GM12878 (cell line): ENCODE measurements around the gene CACUL1. TPM values are rescaled to one million over a fixed set of nuclear protein-coding genes. Genes with fewer than 3 reads are reported as not detected.

Source experiments
- ATAC-seq: fragments of 200-7000 bp; cut with Tn5 transposase; 3 replicates; pipeline ENCODE4 v1.9.1; 2020; ENCODE audit warnings: mild to moderate bottlenecking, moderate library complexity
- BruUV-seq: library from RNA; stranded (reverse); fragments of 400-500 nt; replicated peaks from 2 replicates; lab custom pipeline; 2021; lab: Mats Ljungman, UMichigan
- CTCF ChIA-PET: fragments of 300-600 bp; sonication (Branson Sonifier 250); formaldehyde crosslinking; extraction: SDS; loops from one replicate; lab custom pipeline; 2021; ENCODE audit warnings: inconsistent platforms; lab: Yijun Ruan, JAX
- POLR2A ChIA-PET: fragments of 350-600 bp; formaldehyde crosslinking; extraction: SDS; loops from one replicate; lab custom pipeline; 2021; ENCODE audit warnings: inconsistent platforms; lab: Charles Lee
- RAD21 ChIA-PET: fragments of 300-600 bp; sonication (Branson Sonifier 250); formaldehyde crosslinking; loops from one replicate; lab custom pipeline; 2023; ENCODE audit warnings: antibody characterized with exemption; ENCODE audit not compliant: unreplicated experiment; lab: Charles Lee
- SMC1A ChIA-PET: fragments of 300-600 bp; sonication (Branson Sonifier 250); formaldehyde crosslinking; loops from one replicate; lab custom pipeline; 2023; ENCODE audit not compliant: unreplicated experiment, uncharacterized antibody; lab: Charles Lee
- DNase-seq: peaks from one replicate; pipeline ENCODE4 v3.0.0-alpha.2; 2011; ENCODE audit warnings: low read depth, low spot score
- FAIRE-seq: peaks from 3 replicates; lab custom pipeline; 2011; peaks lifted over from hg19 to GRCh38; lab: Jason Lieb, UNC
- H2AFZ ChIP-seq: 2 replicates; pipeline ENCODE4 v1.6.0; 2011; ENCODE audit warnings: low read depth, low read length, control low read depth; ENCODE audit not compliant: control insufficient read depth
- H3K27ac ChIP-seq: 2 replicates; pipeline ENCODE4 v1.5.1; 2011; ENCODE audit warnings: control low read depth; ENCODE audit not compliant: control insufficient read depth, insufficient read depth
- H3K27me3 ChIP-seq, 2 experiments: replicated peaks in 1 of 2; 2 replicates each; pipeline versions ENCODE4 v1.6.0 to v1.6.1; 2011; ENCODE audit warnings: low read length in 1 of 2; ENCODE audit not compliant: control insufficient read depth in 2 of 2, insufficient read depth in 2 of 2
- H3K36me3 ChIP-seq, 2 experiments: 2 replicates each; pipeline ENCODE4 v1.5.1; 2011; ENCODE audit warnings: low read length in 1 of 2; ENCODE audit not compliant: control insufficient read depth in 2 of 2, insufficient read depth in 2 of 2
- H3K4me1 ChIP-seq: 2 replicates; pipeline ENCODE4 v1.6.1; 2011; ENCODE audit warnings: mild to moderate bottlenecking, low read length, moderate library complexity, mixed read lengths; ENCODE audit not compliant: control insufficient read depth, insufficient read depth
- H3K4me2 ChIP-seq: 2 replicates; pipeline ENCODE4 v1.6.0; 2011; ENCODE audit warnings: control low read depth; ENCODE audit not compliant: control insufficient read depth, insufficient read depth
- H3K4me3 ChIP-seq: fragments of 200-600 bp; sonication (generic); 2 replicates; pipeline ENCODE4 v1.5.1; 2016
- H3K79me2 ChIP-seq: 2 replicates; pipeline ENCODE4 v1.6.0; 2011; ENCODE audit warnings: low read length; ENCODE audit not compliant: control insufficient read depth, insufficient read depth
- H3K9ac ChIP-seq: 2 replicates; pipeline ENCODE4 v1.8.0; 2011; ENCODE audit warnings: low read length, control low read depth, mixed read lengths; ENCODE audit not compliant: control insufficient read depth, insufficient read depth
- H3K9me3 ChIP-seq: replicated peaks from 3 replicates; pipeline ENCODE4 v1.5.1; 2011; ENCODE audit warnings: mild to moderate bottlenecking, low read length; ENCODE audit not compliant: control insufficient read depth, insufficient read depth
- H4K20me1 ChIP-seq: 2 replicates; pipeline ENCODE4 v1.6.0; 2011; ENCODE audit not compliant: control insufficient read depth, insufficient read depth
- ASH2L ChIP-seq: fragments of 300-600, 200-600 bp; sonication (generic); IDR thresholded peaks from 2 replicates; pipeline ENCODE4 v1.6.1; 2017; ENCODE audit warnings: low read depth, mild to moderate bottlenecking, borderline replicate concordance
- BMI1 ChIP-seq: fragments of 450-650 bp; IDR thresholded peaks from 2 replicates; pipeline ENCODE4 v1.6.1; 2016; ENCODE audit warnings: mild to moderate bottlenecking, moderate library complexity, borderline replicate concordance
- CHD4 ChIP-seq: fragments of 200-600 bp; sonication (generic); IDR thresholded peaks from 2 replicates; pipeline ENCODE4 v1.6.1; 2016; ENCODE audit warnings: mild to moderate bottlenecking
- CREM ChIP-seq: IDR thresholded peaks from 2 replicates; pipeline ENCODE4 v1.6.1; 2014; ENCODE audit warnings: antibody characterized with exemption, low read depth
- EZH2 ChIP-seq: IDR thresholded peaks from 2 replicates; pipeline ENCODE4 v1.6.1; 2012; ENCODE audit warnings: low read depth, mild to moderate bottlenecking, control low read depth, inconsistent platforms, low read length, borderline replicate concordance; ENCODE audit not compliant: control insufficient read depth
- IKZF1 ChIP-seq: fragments of 450-650 bp; conservative IDR thresholded peaks from 2 replicates; pipeline ENCODE4 v1.6.1; 2017; ENCODE audit warnings: antibody characterized with exemption, mild to moderate bottlenecking
- KDM1A ChIP-seq: fragments of 200-600 bp; sonication (generic); IDR thresholded peaks from 2 replicates; pipeline ENCODE4 v1.6.1; 2016; ENCODE audit warnings: borderline replicate concordance
- MTA2 ChIP-seq: fragments of 450-650 bp; IDR thresholded peaks from 2 replicates; pipeline ENCODE4 v1.6.1; 2016; ENCODE audit warnings: low read depth, mild to moderate bottlenecking, moderate library complexity
- NFYA ChIP-seq: IDR thresholded peaks from 2 replicates; pipeline ENCODE4 v1.6.1; 2011; ENCODE audit warnings: low read depth, mild to moderate bottlenecking, low read length, improper control_type of control experiment, borderline replicate concordance
- NR2F1 ChIP-seq: fragments of 450-650 bp; conservative IDR thresholded peaks from 2 replicates; pipeline ENCODE4 v1.6.1; 2017; ENCODE audit warnings: mild to moderate bottlenecking
- PAX5 ChIP-seq: IDR thresholded peaks from 2 replicates; pipeline ENCODE4 v1.6.1; 2011; ENCODE audit warnings: low read depth, low read length, borderline replicate concordance
- POLR2AphosphoS5 ChIP-seq: IDR thresholded peaks from 2 replicates; pipeline ENCODE4 v1.6.1; 2011; ENCODE audit warnings: mild to moderate bottlenecking, low read length, inconsistent platforms
- RB1 ChIP-seq: fragments of 450-650 bp; formaldehyde crosslinking; IDR thresholded peaks from 2 replicates; pipeline ENCODE4 v1.6.1; 2017; ENCODE audit warnings: mild to moderate bottlenecking, borderline replicate concordance
- RUNX3 ChIP-seq: IDR thresholded peaks from 2 replicates; pipeline ENCODE4 v1.6.1; 2012; ENCODE audit warnings: low read length, inconsistent platforms
- SMAD5 ChIP-seq: IDR thresholded peaks from 2 replicates; pipeline ENCODE4 v1.6.1; 2016; ENCODE audit warnings: antibody characterized with exemption, low read depth
- SMC3 ChIP-seq: IDR thresholded peaks from 2 replicates; pipeline ENCODE4 v1.6.1; 2011; ENCODE audit warnings: low read length, improper control_type of control experiment, borderline replicate concordance
- TAF1 ChIP-seq: IDR thresholded peaks from 2 replicates; pipeline ENCODE4 v1.6.1; 2011; ENCODE audit warnings: mild to moderate bottlenecking, low read depth, low read length, borderline replicate concordance
- whole genome bisulfite sequencing: methylation state at CpG from one replicate; pipeline ENCODE4 v1.1.6; 2016; ENCODE audit warnings: low lambda C conversion rate; ENCODE audit not compliant: insufficient replicate concordance, insufficient coverage; ENCODE audit errors: missing lambda C conversion rate; 5-methylcytosine and 5-hydroxymethylcytosine counted together
- in situ Hi-C: fragments of 300-500 bp; cut with MboI; formaldehyde crosslinking; loops from 9 replicates; pipeline ENCODE4 v1.14.3; 2018; ENCODE audit warnings: mixed read lengths
- intact Hi-C: fragments of 100-400 bp; cut with micrococcal nuclease; formaldehyde crosslinking; loops from one replicate; pipeline ENCODE4 v1.14.2; 2022; ENCODE audit not compliant: unreplicated experiment
- polyA plus RNA-seq, 11 experiments: library from polyadenylated mRNA; depleted of rRNA in 4 of 11; unstranded in 6 of 11; stranded (reverse) in 5 of 11; fragments of >200 nt; fragmentation: Nextera tagmentation in 4 of 11; fragmentation: Illumina TruSeq in 1 of 11; extraction: Ambion mirVana in 4 of 11; extraction: Trizol in 1 of 11; gene quantifications; 1 replicate in 1 of 11; 2 replicates in 10 of 11; pipeline versions ENCODE4 v1.2.1 to v1.2.3, GENCODE V29; 2011 to 2016; ENCODE audit warnings: inconsistent platforms in 2 of 11, missing spikeins in 2 of 11, low read depth in 1 of 11
- total RNA-seq, 4 experiments: library from RNA; depleted of rRNA in 3 of 4; stranded (reverse); fragments of >200 nt in 3 of 4; fragmentation: Illumina TruSeq in 1 of 4; extraction: Trizol in 1 of 4; gene quantifications; 2 replicates each; pipeline versions ENCODE4 v1.2.1 to v1.2.3, GENCODE V29; 2013 to 2021
- TF ChIP-seq, protein P1 (sequence below): fragments of 450-650 bp; IDR thresholded peaks from 2 replicates; pipeline ENCODE4 v1.6.1; 2017; ENCODE audit warnings: mild to moderate bottlenecking, moderate library complexity
- TF ChIP-seq, protein P2 (sequence below): fragments of 450-650 bp; IDR thresholded peaks from 2 replicates; pipeline ENCODE4 v1.6.1; 2018; ENCODE audit warnings: borderline replicate concordance, mild to moderate bottlenecking; ENCODE audit not compliant: partially characterized antibody

Gene CACUL1
- total and polyA plus RNA-seq, 10 of the 15 experiments (the other 5 are each of a cell fraction or from before 2014, with no cell fraction given), result 7.4 to 23.2 (median 13.0) TPM

DNA sequence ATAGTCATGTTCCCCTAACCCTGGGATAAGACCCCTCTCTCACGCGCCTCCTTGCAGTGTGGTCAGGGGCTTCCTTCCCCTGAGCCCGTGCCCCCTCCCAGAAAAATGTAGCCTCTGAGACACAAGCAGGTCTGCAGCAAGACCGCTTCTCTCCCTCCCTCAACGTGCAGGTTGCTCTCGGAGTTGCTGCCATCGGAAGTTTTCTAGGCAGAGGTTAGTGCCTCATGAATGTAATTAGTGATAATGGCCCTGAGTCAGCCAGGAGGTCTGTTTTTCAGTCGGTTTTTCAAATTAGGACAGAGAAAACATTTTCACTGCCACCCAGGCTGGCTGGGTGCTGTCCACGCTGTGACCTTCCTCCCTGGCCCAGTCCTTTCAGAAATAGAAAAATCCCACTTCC, 116.1 kb downstream of the CACUL1 start:
- POLR2A ChIA-PET, result no interaction called here
- TF ChIP-seq SMAD5, result no peak
- TF ChIP-seq TAF1, result no peak
- TF ChIP-seq BMI1, result no peak
- no peak for TF ChIP-seq ASH2L
- TF ChIP-seq NR2F1, result no peak
- TF ChIP-seq PAX5, result no peak
- TF ChIP-seq, protein P1, sequence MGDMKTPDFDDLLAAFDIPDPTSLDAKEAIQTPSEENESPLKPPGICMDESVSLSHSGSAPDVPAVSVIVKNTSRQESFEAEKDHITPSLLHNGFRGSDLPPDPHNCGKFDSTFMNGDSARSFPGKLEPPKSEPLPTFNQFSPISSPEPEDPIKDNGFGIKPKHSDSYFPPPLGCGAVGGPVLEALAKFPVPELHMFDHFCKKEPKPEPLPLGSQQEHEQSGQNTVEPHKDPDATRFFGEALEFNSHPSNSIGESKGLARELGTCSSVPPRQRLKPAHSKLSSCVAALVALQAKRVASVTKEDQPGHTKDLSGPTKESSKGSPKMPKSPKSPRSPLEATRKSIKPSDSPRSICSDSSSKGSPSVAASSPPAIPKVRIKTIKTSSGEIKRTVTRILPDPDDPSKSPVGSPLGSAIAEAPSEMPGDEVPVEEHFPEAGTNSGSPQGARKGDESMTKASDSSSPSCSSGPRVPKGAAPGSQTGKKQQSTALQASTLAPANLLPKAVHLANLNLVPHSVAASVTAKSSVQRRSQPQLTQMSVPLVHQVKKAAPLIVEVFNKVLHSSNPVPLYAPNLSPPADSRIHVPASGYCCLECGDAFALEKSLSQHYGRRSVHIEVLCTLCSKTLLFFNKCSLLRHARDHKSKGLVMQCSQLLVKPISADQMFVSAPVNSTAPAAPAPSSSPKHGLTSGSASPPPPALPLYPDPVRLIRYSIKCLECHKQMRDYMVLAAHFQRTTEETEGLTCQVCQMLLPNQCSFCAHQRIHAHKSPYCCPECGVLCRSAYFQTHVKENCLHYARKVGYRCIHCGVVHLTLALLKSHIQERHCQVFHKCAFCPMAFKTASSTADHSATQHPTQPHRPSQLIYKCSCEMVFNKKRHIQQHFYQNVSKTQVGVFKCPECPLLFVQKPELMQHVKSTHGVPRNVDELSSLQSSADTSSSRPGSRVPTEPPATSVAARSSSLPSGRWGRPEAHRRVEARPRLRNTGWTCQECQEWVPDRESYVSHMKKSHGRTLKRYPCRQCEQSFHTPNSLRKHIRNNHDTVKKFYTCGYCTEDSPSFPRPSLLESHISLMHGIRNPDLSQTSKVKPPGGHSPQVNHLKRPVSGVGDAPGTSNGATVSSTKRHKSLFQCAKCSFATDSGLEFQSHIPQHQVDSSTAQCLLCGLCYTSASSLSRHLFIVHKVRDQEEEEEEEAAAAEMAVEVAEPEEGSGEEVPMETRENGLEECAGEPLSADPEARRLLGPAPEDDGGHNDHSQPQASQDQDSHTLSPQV, result no peak
- no peak for TF ChIP-seq RB1
- no peak for TF ChIP-seq NFYA
- TF ChIP-seq CHD4, result no peak
- TF ChIP-seq EZH2, result no peak
- TF ChIP-seq, protein P2, sequence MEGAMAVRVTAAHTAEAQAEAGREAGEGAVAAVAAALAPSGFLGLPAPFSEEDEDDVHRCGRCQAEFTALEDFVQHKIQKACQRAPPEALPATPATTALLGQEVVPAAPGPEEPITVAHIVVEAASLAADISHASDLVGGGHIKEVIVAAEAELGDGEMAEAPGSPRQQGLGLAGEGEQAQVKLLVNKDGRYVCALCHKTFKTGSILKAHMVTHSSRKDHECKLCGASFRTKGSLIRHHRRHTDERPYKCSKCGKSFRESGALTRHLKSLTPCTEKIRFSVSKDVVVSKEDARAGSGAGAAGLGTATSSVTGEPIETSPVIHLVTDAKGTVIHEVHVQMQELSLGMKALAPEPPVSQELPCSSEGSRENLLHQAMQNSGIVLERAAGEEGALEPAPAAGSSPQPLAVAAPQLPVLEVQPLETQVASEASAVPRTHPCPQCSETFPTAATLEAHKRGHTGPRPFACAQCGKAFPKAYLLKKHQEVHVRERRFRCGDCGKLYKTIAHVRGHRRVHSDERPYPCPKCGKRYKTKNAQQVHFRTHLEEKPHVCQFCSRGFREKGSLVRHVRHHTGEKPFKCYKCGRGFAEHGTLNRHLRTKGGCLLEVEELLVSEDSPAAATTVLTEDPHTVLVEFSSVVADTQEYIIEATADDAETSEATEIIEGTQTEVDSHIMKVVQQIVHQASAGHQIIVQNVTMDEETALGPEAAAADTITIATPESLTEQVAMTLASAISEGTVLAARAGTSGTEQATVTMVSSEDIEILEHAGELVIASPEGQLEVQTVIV, result no peak
- no peak for TF ChIP-seq POLR2AphosphoS5
- no peak for TF ChIP-seq RUNX3
- TF ChIP-seq MTA2, result no peak
- no peak for TF ChIP-seq KDM1A
- TF ChIP-seq SMC3, result no peak
- no peak for TF ChIP-seq CREM
- TF ChIP-seq IKZF1, result no peak
- TF ChIP-seq, all 136 proteins: peak for 0
- no peaks in the 10 kb centered on the region; the same call in 2 of the 3 replicates for H3K9me3 ChIP-seq
- no peaks in the 10 kb centered on the region for H3K79me2 ChIP-seq
- ATAC-seq (no peak), DNase-seq (no peak), FAIRE-seq (no peak)
- H3K9ac ChIP-seq, result no peak overlapping the region
- intact Hi-C loops, result no loop called here
- no peaks in the 10 kb centered on the region for H3K4me1 ChIP-seq
- no TSS peak for BruUV-seq
- no peak overlapping the region for H3K27ac ChIP-seq
- no peak overlapping the region for H2AFZ ChIP-seq
- RAD21 ChIA-PET, result no interaction called here
- no peaks in the 10 kb centered on the region for H3K36me3 ChIP-seq
- H3K4me2 ChIP-seq, result no peak overlapping the region
- no peaks in the 10 kb centered on the region for H3K27me3 ChIP-seq
- SMC1A ChIA-PET, result no interaction called here
- CTCF ChIA-PET, result no interaction called here
- 55% methylated on average over 9 of the region's 9 CpGs for WGBS
- no peak overlapping the region for H3K4me3 ChIP-seq
- in situ Hi-C loops, result no loop called here
- no peaks in the 10 kb centered on the region for H4K20me1 ChIP-seq
